ENCODE measurements around the gene GRID1.

GRID1 gene

GRCh38 chr10:86285136-86285790 is 81.3 kb downstream of the GRID1 start:
- DNase-seq (ENCODE audit: low read depth), result no peak
- no peak overlapping the region for H3K4me3 ChIP-seq (ENCODE audit: low read depth, low read length)
- TF ChIP-seq CTCF (IDR thresholded peaks at IDR 0.05; ENCODE audit: control insufficient read depth, extremely low read depth, insufficient read depth), result no peak

- no peak overlapping the region for H3K4me3 ChIP-seq (ENCODE audit: low read depth, low read length)
- no peak for TF ChIP-seq CTCF (IDR thresholded peaks at IDR 0.05; ENCODE audit: control insufficient read depth, extremely low read depth, insufficient read depth)
- no peak for DNase-seq (ENCODE audit: low read depth)
Observed at GRCh38 chr10:86284355-86285105, 82.1 kb downstream of the GRID1 start.

GRCh38 chr10:86283466-86284287 is 82.9 kb downstream of the GRID1 start:
- no peak for DNase-seq (ENCODE audit: low read depth)
- H3K4me3 ChIP-seq (ENCODE audit: low read depth, low read length), result no peak overlapping the region
- TF ChIP-seq CTCF (IDR thresholded peaks at IDR 0.05; ENCODE audit: control insufficient read depth, extremely low read depth, insufficient read depth), result no peak

GRCh38 chr10:86282664-86283465 is 83.7 kb downstream of the GRID1 start:
- H3K4me3 ChIP-seq (ENCODE audit: low read depth, low read length), result no peak overlapping the region
- no peak for DNase-seq (ENCODE audit: low read depth)
- TF ChIP-seq CTCF (IDR thresholded peaks at IDR 0.05; ENCODE audit: control insufficient read depth, extremely low read depth, insufficient read depth), result no peak

GRCh38 chr10:86281396-86281795 is 85.2 kb downstream of the GRID1 start:
- H3K4me3 ChIP-seq (ENCODE audit: low read depth, low read length), result no peak overlapping the region
- no peak for TF ChIP-seq CTCF (IDR thresholded peaks at IDR 0.05; ENCODE audit: control insufficient read depth, extremely low read depth, insufficient read depth)
- DNase-seq (ENCODE audit: low read depth), result no peak

- no peak overlapping the region for H3K4me3 ChIP-seq (ENCODE audit: low read depth, low read length)
- DNase-seq (ENCODE audit: low read depth), result no peak
- TF ChIP-seq CTCF (IDR thresholded peaks at IDR 0.05; ENCODE audit: control insufficient read depth, extremely low read depth, insufficient read depth), result no peak
Observed at GRCh38 chr10:86269332-86269731, 97.3 kb downstream of the GRID1 start.
